IMR-90 (cell line): ENCODE data around the gene MAP2K2. TPM values are rescaled to one million over a fixed set of nuclear protein-coding genes. Genes with fewer than 3 reads are reported as not detected.

Experiments
- ATAC-seq: fragments of 200-7000 bp; cut with Tn5 transposase; 2 replicates; pipeline ENCODE4 v1.9.1; 2020; ENCODE audit warnings: low read depth, mild to moderate bottlenecking, moderate library complexity
- BruUV-seq: library from RNA; stranded (reverse); fragments of 400-500 nt; replicated peaks from 2 replicates; lab custom pipeline; 2021; lab: Mats Ljungman, UMichigan
- CTCF ChIA-PET: fragments of 300-600 bp; formaldehyde crosslinking; extraction: SDS; loops from one replicate; lab custom pipeline; 2021; ENCODE audit warnings: antibody characterized with exemption; lab: Yijun Ruan, JAX
- POLR2A ChIA-PET: fragments of 300-600 bp; sonication (Branson Sonifier 250); formaldehyde crosslinking; loops from one replicate; lab custom pipeline; 2022; ENCODE audit warnings: antibody characterized with exemption; ENCODE audit not compliant: unreplicated experiment; lab: Charles Lee
- DNase-seq: peaks from one replicate; pipeline ENCODE4 v3.0.0; 2013
- H2AFZ ChIP-seq: replicated peaks from 2 replicates; pipeline ENCODE3; 2013; ENCODE audit warnings: low read length, mild to moderate bottlenecking; ENCODE audit not compliant: poor library complexity
- H2AK5ac ChIP-seq: 2 replicates; pipeline ENCODE4 v1.6.1; 2013; ENCODE audit warnings: low read depth, low read length, inconsistent platforms
- H2AK9ac ChIP-seq: replicated peaks from 2 replicates; pipeline ENCODE3; 2013; ENCODE audit warnings: mild to moderate bottlenecking, low read depth, low read length, moderate library complexity; ENCODE audit not compliant: poor library complexity
- H2BK120ac ChIP-seq: 2 replicates; pipeline ENCODE4 v1.6.1; 2013; ENCODE audit warnings: low read depth, low read length, inconsistent platforms
- H2BK15ac ChIP-seq: 3 replicates; pipeline ENCODE4 v1.6.1; 2013; ENCODE audit warnings: low read depth, low read length, inconsistent platforms
- H2BK20ac ChIP-seq: 2 replicates; pipeline ENCODE4 v1.6.1; 2013; ENCODE audit warnings: low read depth, mild to moderate bottlenecking, inconsistent platforms, low read length, moderate library complexity
- H2BK5ac ChIP-seq: 2 replicates; pipeline ENCODE4 v1.6.1; 2013; ENCODE audit warnings: mild to moderate bottlenecking, low read depth, low read length, inconsistent platforms; ENCODE audit not compliant: poor library complexity, severe bottlenecking
- H3K14ac ChIP-seq: replicated peaks from 2 replicates; pipeline ENCODE4 v1.6.1; 2013; ENCODE audit warnings: low read depth, low read length, inconsistent platforms
- H3K18ac ChIP-seq: 2 replicates; pipeline ENCODE4 v1.6.1; 2013; ENCODE audit warnings: low read depth, low read length, control low read depth
- H3K23ac ChIP-seq: 2 replicates; pipeline ENCODE4 v1.6.1; 2013; ENCODE audit warnings: low read depth, low read length, inconsistent platforms
- H3K27ac ChIP-seq: 2 replicates; pipeline ENCODE4 v1.5.1; 2013; ENCODE audit warnings: mild to moderate bottlenecking, control low read depth, low read length; ENCODE audit not compliant: insufficient read depth
- H3K27me3 ChIP-seq: 2 replicates; pipeline ENCODE4 v1.6.1; 2013; ENCODE audit warnings: low read length; ENCODE audit not compliant: control insufficient read depth, insufficient read depth
- H3K36me3 ChIP-seq: 2 replicates; pipeline ENCODE4 v1.6.1; 2013; ENCODE audit warnings: low read length, mixed read lengths; ENCODE audit not compliant: control insufficient read depth, insufficient read depth
- H3K4ac ChIP-seq: 2 replicates; pipeline ENCODE4 v1.6.1; 2013; ENCODE audit warnings: low read depth, low read length, inconsistent platforms
- H3K4me1 ChIP-seq: 2 replicates; pipeline ENCODE4 v1.6.1; 2013; ENCODE audit warnings: low read length, mixed read lengths; ENCODE audit not compliant: control insufficient read depth, insufficient read depth
- H3K4me2 ChIP-seq: 2 replicates; pipeline ENCODE4 v1.6.1; 2013; ENCODE audit warnings: low read depth, mild to moderate bottlenecking, control low read depth, low read length, moderate library complexity
- H3K4me3 ChIP-seq: 2 replicates; pipeline ENCODE4 v1.5.1; 2013; ENCODE audit warnings: low read depth, mild to moderate bottlenecking, control low read depth, low read length, moderate library complexity; ENCODE audit not compliant: insufficient read depth
- H3K56ac ChIP-seq: 2 replicates; pipeline ENCODE4 v1.6.1; 2013; ENCODE audit warnings: low read length, inconsistent platforms; ENCODE audit not compliant: insufficient read depth; ENCODE audit errors: extremely low read depth
- H3K79me1 ChIP-seq, 2 experiments: 2 replicates each; pipeline ENCODE4 v1.6.1; 2013; ENCODE audit warnings: low read length in 2 of 2, inconsistent platforms in 1 of 2, low read depth in 1 of 2
- H3K9ac ChIP-seq: 2 replicates; pipeline ENCODE4 v1.6.1; 2013; ENCODE audit warnings: low read depth, low read length, control low read depth
- H3K9me1 ChIP-seq: 2 replicates; pipeline ENCODE4 v1.6.1; 2013; ENCODE audit warnings: low read length, inconsistent platforms; ENCODE audit not compliant: insufficient read depth
- H3K9me3 ChIP-seq: 2 replicates; pipeline ENCODE4 v1.6.1; 2013; ENCODE audit warnings: low read length; ENCODE audit not compliant: control insufficient read depth, insufficient read depth
- H4K20me1 ChIP-seq: 2 replicates; pipeline ENCODE4 v1.6.1; 2013; ENCODE audit warnings: low read length, inconsistent platforms; ENCODE audit not compliant: insufficient read depth
- H4K5ac ChIP-seq: 2 replicates; pipeline ENCODE4 v1.6.1; 2013; ENCODE audit warnings: mild to moderate bottlenecking, low read depth, low read length, control low read depth
- H4K8ac ChIP-seq, 2 experiments: 2 replicates each; pipeline ENCODE4 v1.6.1; 2013; ENCODE audit warnings: low read depth in 2 of 2, low read length in 2 of 2, control low read depth in 1 of 2, inconsistent platforms in 1 of 2
- H4K91ac ChIP-seq: 2 replicates; pipeline ENCODE4 v1.6.1; 2013; ENCODE audit warnings: low read depth, low read length, inconsistent platforms; ENCODE audit not compliant: insufficient read depth
- BHLHE40 ChIP-seq: fragments of 150-350 bp; IDR thresholded peaks from 2 replicates; pipeline ENCODE4 v1.6.1; 2016; ENCODE audit warnings: mild to moderate bottlenecking, low read depth, low read length
- CEBPB ChIP-seq: IDR thresholded peaks from 2 replicates; pipeline ENCODE4 v1.6.1; 2012; ENCODE audit warnings: low read depth, low read length, improper control_type of control experiment
- CTCF ChIP-seq: conservative IDR thresholded peaks from 2 replicates; pipeline ENCODE4 v1.5.1; 2012; ENCODE audit warnings: mild to moderate bottlenecking, low read depth, low read length, improper control_type of control experiment
- ELK1 ChIP-seq: fragments of 150-350 bp; IDR thresholded peaks from 2 replicates; pipeline ENCODE4 v1.6.1; 2016; ENCODE audit warnings: low read depth, mild to moderate bottlenecking, low read length, moderate library complexity, borderline replicate concordance
- MAFK ChIP-seq: IDR thresholded peaks from 2 replicates; pipeline ENCODE4 v1.6.1; 2012; ENCODE audit warnings: low read depth, low read length, improper control_type of control experiment
- MAZ ChIP-seq: IDR thresholded peaks from 2 replicates; pipeline ENCODE4 v1.6.1; 2012; ENCODE audit warnings: low read depth, mild to moderate bottlenecking, low read length, improper control_type of control experiment, moderate library complexity, borderline replicate concordance
- MXI1 ChIP-seq: IDR thresholded peaks from 2 replicates; pipeline ENCODE4 v1.6.1; 2012; ENCODE audit warnings: low read depth, mild to moderate bottlenecking, low read length, moderate library complexity, borderline replicate concordance
- NFE2L2 ChIP-seq: fragments of 150-350 bp; IDR thresholded peaks from 2 replicates; pipeline ENCODE4 v1.6.1; 2016; ENCODE audit warnings: low read depth, mild to moderate bottlenecking, low read length
- POLR2A ChIP-seq: IDR thresholded peaks from 2 replicates; pipeline ENCODE4 v1.6.1; 2012; ENCODE audit warnings: mild to moderate bottlenecking, low read depth, low read length
- RAD21 ChIP-seq: IDR thresholded peaks from 2 replicates; pipeline ENCODE4 v1.6.1; 2012; ENCODE audit warnings: low read length, improper control_type of control experiment
- RCOR1 ChIP-seq: IDR thresholded peaks from 2 replicates; pipeline ENCODE4 v1.6.1; 2012; ENCODE audit warnings: mild to moderate bottlenecking, low read length, improper control_type of control experiment; ENCODE audit not compliant: insufficient replicate concordance
- RFX5 ChIP-seq: IDR thresholded peaks from 2 replicates; pipeline ENCODE4 v1.8.0; 2012; ENCODE audit warnings: low read depth, mild to moderate bottlenecking, low read length, moderate library complexity
- SMC3 ChIP-seq: fragments of 150-350 bp; IDR thresholded peaks from 2 replicates; pipeline ENCODE4 v1.6.1; 2016; ENCODE audit warnings: low read depth, mild to moderate bottlenecking, antibody characterized with exemption, low read length, moderate library complexity
- USF2 ChIP-seq: fragments of 150-350 bp; IDR thresholded peaks from 2 replicates; pipeline ENCODE4 v1.6.1; 2017; ENCODE audit warnings: mild to moderate bottlenecking, antibody characterized with exemption, low read length, low read depth
- WGBS, 2 experiments: methylation state at CpG; one replicate each; pipeline versions ENCODE4 v1.1.5 to v1.1.7; 2013; ENCODE audit warnings: missing lambda C conversion rate in 2 of 2; ENCODE audit not compliant: insufficient read length in 1 of 2; ENCODE audit errors: extremely low coverage in 2 of 2; 5-methylcytosine and 5-hydroxymethylcytosine counted together
- dilution Hi-C: fragments of 300-500 bp; cut with HindIII; formaldehyde crosslinking; loops from one replicate; pipeline ENCODE4 v1.14.3; 2018; ENCODE audit warnings: low sequenced_read_pairs; ENCODE audit not compliant: unreplicated experiment
- in situ Hi-C: fragments of 300-500 bp; cut with MboI; formaldehyde crosslinking; loops from 3 replicates; pipeline ENCODE4 v1.14.3; 2019; ENCODE audit warnings: low sequenced_read_pairs, inconsistent platforms, mixed read lengths
- intact Hi-C: fragments of 100-400 bp; cut with micrococcal nuclease; formaldehyde crosslinking; loops from 2 replicates; pipeline ENCODE4 v1.10.0; 2022
- polyA plus RNA-seq, 3 experiments: library from polyadenylated mRNA; depleted of rRNA; stranded (reverse); fragments of >200 nt; gene quantifications; 2 replicates each; pipeline ENCODE4 v1.2.3, GENCODE V29; 2012; ENCODE audit warnings: low replicate concordance in 1 of 3
- total RNA-seq: library from RNA; depleted of rRNA; stranded (reverse); fragments of >200 nt; gene quantifications from 2 replicates; pipeline ENCODE4 v1.2.3, GENCODE V29; 2012

Gene MAP2K2
- total and polyA plus RNA-seq, 2 of the 4 experiments (the other 2 are of a cell fraction): 115 to 151 TPM

- Histone ChIP-seq H2BK5ac (no peak overlapping the region), H3K14ac (no peak overlapping the region), H2AK5ac (peak overlapping the region; percentile 28; the same call in 1 of the 2 replicates), H3K27me3 (no peaks in the 10 kb centered on the region), H3K56ac (no peak overlapping the region), H2AK9ac (no peak overlapping the region), H3K9ac (no peak overlapping the region), H3K4me1 (peaks cover 7% of the 10 kb centered on the region), H3K36me3 (no peaks in the 10 kb centered on the region), H4K5ac (no peak overlapping the region), H3K18ac (no peak overlapping the region), H3K27ac (no peak overlapping the region), H3K4ac (no peak overlapping the region), H2BK120ac (no peak overlapping the region), H3K4me3 (no peak overlapping the region), H3K9me1 (no peaks in the 10 kb centered on the region; the same call in 1 of the 2 replicates), H4K20me1 (no peaks in the 10 kb centered on the region), H3K4me2 (no peak overlapping the region), H3K9me3 (no peaks in the 10 kb centered on the region), H4K91ac (no peak overlapping the region), H2BK20ac (no peak overlapping the region), H2BK15ac (no peak overlapping the region), H4K8ac (no peak overlapping the region), H3K79me1 (no peaks in the 10 kb centered on the region), H3K23ac (no peak overlapping the region), H2AFZ (peak overlapping the region; percentile 61)
- DNase-seq: no peak
- POLR2A ChIA-PET: no interaction called here
- CTCF ChIA-PET: no interaction called here
- 0% methylated on average over 1 of the region's 2 CpGs; no CpG with 5 or more reads in 1 of the 2 experiments for WGBS, 2 experiments
- BruUV-seq: no TSS peak
- in situ Hi-C loops: no loop called here
- TF ChIP-seq BHLHE40 (no peak), MXI1 (no peak), CEBPB (no peak), ELK1 (no peak), MAZ (no peak), SMC3 (no peak), RCOR1 (no peak), USF2 (no peak), NFE2L2 (no peak), MAFK (no peak), RFX5 (no peak), RAD21 (no peak), POLR2A (no peak), CTCF (no peak)
- dilution Hi-C loops: no loop called here
- no peak for ATAC-seq
- intact Hi-C loops: no loop called here
Observed at GRCh38 chr19:4081441-4082129, 42.3 kb downstream of the MAP2K2 start.
